Gastroesophageal sphincter (tissue), 4 donors: ENCODE measurements around the gene ZSWIM5. TPM values are rescaled to one million over a fixed set of nuclear protein-coding genes. Genes with fewer than 3 reads are reported as not detected.

Source experiments
- ATAC-seq: fragments of 150-250 bp; one replicate; pipeline ENCODE4 v1.9.1; 2016; ENCODE audit warnings: mild to moderate bottlenecking, moderate library complexity
- H3K27ac ChIP-seq, 4 donors: fragments of 200-600 bp; sonication (generic) in 3 of 4; 1 replicate in 3 of 4; 2 replicates in 1 of 4; pipeline ENCODE4 v1.5.1; 2016 to 2019
- H3K27me3 ChIP-seq: fragments of 200-600 bp; sonication (generic); one replicate; pipeline ENCODE4 v1.5.1; 2019
- H3K36me3 ChIP-seq, 2 donors: fragments of 200-600 bp; sonication (generic); one replicate each; pipeline ENCODE4 v1.5.1; 2019; ENCODE audit warnings: control low read depth in 1 of 2
- H3K4me1 ChIP-seq, 3 donors: fragments of 200-600 bp; sonication (generic); 1 replicate in 2 of 3; 2 replicates in 1 of 3; pipeline ENCODE4 v1.5.1; 2016 to 2019; ENCODE audit warnings: control low read depth in 2 of 3
- H3K4me3 ChIP-seq, 2 donors: fragments of 200-600 bp; sonication (generic); one replicate each; pipeline ENCODE4 v1.5.1; 2019; ENCODE audit warnings: mild to moderate bottlenecking in 1 of 2, moderate library complexity in 1 of 2
- H3K9me3 ChIP-seq, 3 donors: fragments of 200-600 bp; sonication (generic); one replicate each; pipeline ENCODE4 v1.5.1; 2017 to 2019; ENCODE audit warnings: control low read depth in 2 of 3
- EP300 ChIP-seq: sonication (generic); formaldehyde crosslinking; IDR thresholded peaks from one replicate; pipeline ENCODE4 v1.6.1; 2017; ENCODE audit warnings: antibody characterized with exemption, mild to moderate bottlenecking
- POLR2A ChIP-seq, 2 donors: fragments of 450-650 bp; IDR thresholded peaks; one replicate each; pipeline ENCODE4 v1.6.1; 2017; ENCODE audit warnings: antibody characterized with exemption in 2 of 2, mild to moderate bottlenecking in 2 of 2, moderate library complexity in 1 of 2
- POLR2AphosphoS5 ChIP-seq: sonication (generic); formaldehyde crosslinking; IDR thresholded peaks from one replicate; pipeline ENCODE4 v1.6.1; 2017; ENCODE audit warnings: antibody characterized with exemption
- WGBS, 2 donors: methylation state at CpG; one replicate each; pipeline ENCODE4 v1.1.5; 2018; ENCODE audit warnings: low coverage in 1 of 2; 5-methylcytosine and 5-hydroxymethylcytosine counted together
- total RNA-seq, 4 donors: library from RNA; depleted of rRNA; stranded (reverse); fragments of >200 nt; gene quantifications; one replicate each; pipeline ENCODE4 v1.1.0, GENCODE V29; 2016
- TF ChIP-seq, protein P1 (sequence below), 4 experiments: fragments of 200-600 bp in 2 of 4; fragments of 450-650 bp in 2 of 4; sonication (generic) in 1 of 4; IDR thresholded peaks; one replicate each; pipeline ENCODE4 v1.5.1; 2017 to 2019; ENCODE audit warnings: antibody characterized with exemption in 4 of 4, mild to moderate bottlenecking in 2 of 4, moderate library complexity in 2 of 4

Gene ZSWIM5
- total RNA-seq, 4 donors from 2014 or later, result 3.3 to 8.1 (median 5.8) TPM

DNA sequence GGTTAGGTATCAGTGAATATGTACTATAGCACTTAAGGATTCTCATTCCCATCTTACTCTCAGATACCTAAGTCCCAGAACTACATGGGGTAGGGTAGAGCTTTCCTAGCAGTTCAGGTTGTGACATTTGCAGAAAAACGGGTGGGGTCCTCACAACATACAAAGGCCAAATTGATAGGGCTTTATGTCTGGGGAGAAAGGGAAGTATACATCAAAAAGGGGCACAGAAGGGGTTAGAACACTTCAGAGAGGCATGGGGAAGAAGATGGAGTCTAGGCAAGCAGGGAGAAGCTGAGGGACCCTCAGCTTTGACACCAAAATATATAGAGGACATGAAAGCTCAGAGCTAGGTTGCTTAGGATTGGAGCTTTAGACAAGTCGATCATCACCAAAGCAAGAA is 190.7 kb downstream of the ZSWIM5 start:
- no peak for ATAC-seq

DNA sequence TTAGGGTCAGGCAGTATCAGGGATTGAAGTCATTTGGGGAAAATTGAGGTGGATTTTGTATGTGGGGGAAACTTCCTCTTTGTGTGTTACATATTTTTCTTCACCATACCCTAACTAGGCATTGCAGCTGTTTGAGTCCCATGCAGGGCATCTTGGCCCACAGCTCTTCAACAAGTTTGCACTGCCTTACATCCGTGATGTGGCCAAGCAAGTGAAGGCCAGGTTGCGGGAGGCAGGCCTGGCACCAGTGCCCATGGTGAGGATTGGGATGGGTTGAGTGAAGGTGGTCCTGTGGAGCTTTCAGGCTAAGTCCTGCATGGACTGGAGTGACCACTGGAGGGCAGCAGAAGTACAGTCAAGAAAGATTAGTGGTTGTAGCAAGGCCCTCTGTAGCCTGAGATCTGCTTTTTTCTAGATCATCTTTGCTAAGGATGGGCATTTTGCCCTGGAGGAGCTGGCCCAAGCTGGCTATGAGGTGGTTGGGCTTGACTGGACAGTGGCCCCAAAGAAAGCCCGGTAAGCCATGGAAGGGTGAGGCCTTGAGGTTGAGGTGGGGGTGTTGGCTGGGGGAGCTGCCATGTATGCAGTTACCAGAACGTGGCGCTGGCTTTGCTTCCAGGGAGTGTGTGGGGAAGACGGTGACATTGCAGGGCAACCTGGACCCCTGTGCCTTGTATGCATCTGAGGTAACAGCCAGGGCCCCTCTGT is 191.9 kb downstream of the ZSWIM5 start:
- peak overlapping the region in 3 of 4 donors; percentile 30 to 68 (median 56) for H3K27ac ChIP-seq
- 17 to 38% methylated on average over 1 to 5 of the region's 6 CpGs for WGBS, 2 donors

More for the DNA sequence above, 190.7 kb downstream of the ZSWIM5 start:
- H3K9me3 ChIP-seq, result no peaks in the 10 kb centered on the region
- H3K4me1 ChIP-seq, result peaks cover 0 to 38% (median 26%) of the 10 kb centered on the region in 3 donors
- no peak overlapping the region for H3K4me3 ChIP-seq
- no peak overlapping the region for H3K27ac ChIP-seq
- H3K27me3 ChIP-seq, result no peaks in the 10 kb centered on the region
- H3K36me3 ChIP-seq, result peaks cover 0 to 32% of the 10 kb centered on the region in 2 donors
- TF ChIP-seq EP300 (no peak), POLR2A (IDR thresholded peaks at IDR 0.05) (no peak), POLR2AphosphoS5 (no peak)
- TF ChIP-seq, protein P1, sequence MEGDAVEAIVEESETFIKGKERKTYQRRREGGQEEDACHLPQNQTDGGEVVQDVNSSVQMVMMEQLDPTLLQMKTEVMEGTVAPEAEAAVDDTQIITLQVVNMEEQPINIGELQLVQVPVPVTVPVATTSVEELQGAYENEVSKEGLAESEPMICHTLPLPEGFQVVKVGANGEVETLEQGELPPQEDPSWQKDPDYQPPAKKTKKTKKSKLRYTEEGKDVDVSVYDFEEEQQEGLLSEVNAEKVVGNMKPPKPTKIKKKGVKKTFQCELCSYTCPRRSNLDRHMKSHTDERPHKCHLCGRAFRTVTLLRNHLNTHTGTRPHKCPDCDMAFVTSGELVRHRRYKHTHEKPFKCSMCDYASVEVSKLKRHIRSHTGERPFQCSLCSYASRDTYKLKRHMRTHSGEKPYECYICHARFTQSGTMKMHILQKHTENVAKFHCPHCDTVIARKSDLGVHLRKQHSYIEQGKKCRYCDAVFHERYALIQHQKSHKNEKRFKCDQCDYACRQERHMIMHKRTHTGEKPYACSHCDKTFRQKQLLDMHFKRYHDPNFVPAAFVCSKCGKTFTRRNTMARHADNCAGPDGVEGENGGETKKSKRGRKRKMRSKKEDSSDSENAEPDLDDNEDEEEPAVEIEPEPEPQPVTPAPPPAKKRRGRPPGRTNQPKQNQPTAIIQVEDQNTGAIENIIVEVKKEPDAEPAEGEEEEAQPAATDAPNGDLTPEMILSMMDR (IDR thresholded peaks at IDR 0.05), result no peak
- WGBS, 2 donors, result 64 to 83% methylated on average over 1 to 2 of the region's 2 CpGs

DNA sequence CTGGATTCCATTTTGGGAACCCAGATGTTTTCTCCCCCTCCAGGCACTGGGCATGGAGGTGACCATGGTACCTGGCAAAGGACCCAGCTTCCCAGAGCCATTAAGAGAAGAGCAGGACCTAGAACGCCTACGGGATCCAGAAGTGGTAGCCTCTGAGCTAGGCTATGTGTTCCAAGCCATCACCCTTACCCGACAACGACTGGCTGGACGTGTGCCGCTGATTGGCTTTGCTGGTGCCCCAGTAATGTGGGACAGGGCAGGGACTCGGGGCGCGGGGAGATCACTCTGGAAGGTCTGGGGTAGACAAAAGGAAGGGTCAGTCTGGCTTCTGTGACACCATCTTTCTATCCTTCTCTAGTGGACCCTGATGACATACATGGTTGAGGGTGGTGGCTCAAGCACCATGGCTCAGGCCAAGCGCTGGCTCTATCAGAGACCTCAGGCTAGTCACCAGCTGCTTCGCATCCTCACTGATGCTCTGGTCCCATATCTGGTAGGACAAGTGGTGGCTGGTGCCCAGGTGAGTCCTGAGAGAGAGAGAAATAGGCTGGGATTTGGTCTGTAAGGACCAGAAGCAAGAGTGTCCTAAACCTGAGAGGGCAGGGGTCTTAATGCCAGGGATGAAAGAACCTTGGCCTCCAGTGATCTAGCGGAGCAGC is 192.7 kb downstream of the ZSWIM5 start:
- Histone ChIP-seq H3K4me3 (no peak overlapping the region), H3K4me1 (peaks cover 0 to 58% (median 37%) of the 10 kb centered on the region in 3 donors), H3K36me3 (peaks cover 0 to 39% of the 10 kb centered on the region in 2 donors), H3K27ac (peak overlapping the region in 1 of 4 donors; percentile 87), H3K9me3 (no peaks in the 10 kb centered on the region), H3K27me3 (no peaks in the 10 kb centered on the region)
- WGBS, 2 donors, result 30% methylated on average over 2 of the region's 12 CpGs; no CpG with 5 or more reads in 1 of the 2 donors
- ATAC-seq, result no peak
- no peak for TF ChIP-seq POLR2A (IDR thresholded peaks at IDR 0.05)

More for the DNA sequence above, 191.9 kb downstream of the ZSWIM5 start:
- no peak overlapping the region for H3K4me3 ChIP-seq
- no peaks in the 10 kb centered on the region for H3K9me3 ChIP-seq
- H3K36me3 ChIP-seq, result peaks cover 0 to 31% of the 10 kb centered on the region in 2 donors
- ATAC-seq, result peak; percentile 22
- TF ChIP-seq, protein P1 (IDR thresholded peaks at IDR 0.05), result peak in 3 of 4 experiments; percentile 91 to 95 (median 91)
- TF ChIP-seq POLR2AphosphoS5, result no peak
- no peaks in the 10 kb centered on the region for H3K27me3 ChIP-seq
- H3K4me1 ChIP-seq, result peaks cover 0 to 50% (median 35%) of the 10 kb centered on the region in 3 donors

DNA sequence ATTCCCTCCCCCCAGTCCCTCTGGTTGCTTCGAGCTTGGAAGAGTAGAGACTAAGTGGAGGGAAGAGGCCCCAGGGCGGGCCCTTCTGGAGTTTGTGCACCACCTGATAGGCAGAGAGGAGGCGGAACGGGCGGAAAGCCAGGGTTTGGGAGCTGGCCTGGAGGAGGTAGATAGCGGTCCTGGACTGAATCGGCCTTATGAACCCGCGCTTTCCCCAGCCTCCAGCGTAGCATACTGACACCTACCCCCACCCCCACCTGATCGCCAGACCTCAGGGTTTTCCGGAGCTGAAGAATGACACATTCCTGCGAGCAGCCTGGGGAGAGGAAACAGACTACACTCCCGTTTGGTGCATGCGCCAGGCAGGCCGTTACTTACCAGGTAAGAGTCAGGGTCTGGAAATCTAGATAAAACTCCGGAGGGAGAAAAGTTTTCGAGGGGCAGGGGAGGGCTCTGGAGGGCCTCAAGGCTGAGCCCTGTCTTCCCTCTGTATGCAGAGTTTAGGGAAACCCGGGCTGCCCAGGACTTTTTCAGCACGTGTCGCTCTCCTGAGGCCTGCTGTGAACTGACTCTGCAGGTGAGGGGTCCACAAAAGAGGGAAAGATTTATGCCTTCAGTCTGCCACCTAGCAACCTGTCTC is 193.6 kb downstream of the ZSWIM5 start:
- peak overlapping the region; percentile 94 to 100 for H3K4me3 ChIP-seq
- no peaks in the 10 kb centered on the region for H3K27me3 ChIP-seq
- H3K36me3 ChIP-seq, result peaks cover 0 to 46% of the 10 kb centered on the region in 2 donors
- peak overlapping the region; percentile 87 to 90 (median 90) for H3K27ac ChIP-seq
- ATAC-seq, result peak; percentile 42
- H3K4me1 ChIP-seq, result peaks cover 0 to 58% (median 37%) of the 10 kb centered on the region in 3 donors
- TF ChIP-seq POLR2A (IDR thresholded peaks at IDR 0.05), result no peak
- TF ChIP-seq POLR2AphosphoS5, result no peak
- TF ChIP-seq, protein P1 (IDR thresholded peaks at IDR 0.05), result no peak
- TF ChIP-seq EP300, result no peak
- H3K9me3 ChIP-seq, result no peaks in the 10 kb centered on the region
- 0% methylated on average over 1 of the region's 21 CpGs; no CpG with 5 or more reads in 1 of the 2 donors for WGBS, 2 donors
